GM18498 (cell line): Measurements from ENCODE around the gene SETD1A.

Experiments
- ATAC-seq: cut with Tn5 transposase; IDR thresholded peaks from one replicate; pipeline ENCODE4 v1.9.1; 2021; ENCODE audit warnings: mild to moderate bottlenecking, moderate library complexity; ENCODE audit not compliant: unreplicated experiment

The SETD1A gene

GRCh38 chr16:30957456-30958174 lies at the start of gene SETD1A:
Gene SETD1A, plus strand, starts transcription at chr16:30957754. Its CDS starts 978 bp downstream, at chr16:30958732.
- ATAC-seq: peak; percentile 72

GRCh38 chr16:30910427-30911029 lies 47.0 kb upstream of the SETD1A start:
- no peak for ATAC-seq

- ATAC-seq: no peak
Observed at GRCh38 chr16:30912794-30913412, 44.7 kb upstream of the SETD1A start.

DNA sequence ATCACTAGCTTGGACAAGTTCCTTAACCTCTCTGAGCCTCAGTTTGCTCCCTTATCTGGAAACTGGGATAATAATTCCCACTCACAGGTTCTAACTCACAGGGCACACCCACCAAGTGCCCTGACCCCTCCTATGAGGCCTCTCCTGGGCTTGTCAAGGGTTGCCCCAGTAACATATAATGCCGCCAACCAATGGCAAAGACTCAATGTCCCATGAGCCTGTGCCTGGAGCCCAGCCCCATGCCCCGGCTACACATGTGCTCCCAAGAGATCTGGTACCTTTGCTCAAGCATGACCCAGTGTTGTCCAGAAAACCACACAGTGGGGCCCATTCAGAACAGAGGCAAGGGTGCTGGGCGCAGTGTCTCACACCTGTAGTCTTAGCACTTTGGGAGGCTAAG lies 42.7 kb upstream of the SETD1A start:
- no peak for ATAC-seq

GRCh38 chr16:30918614-30919013 lies 38.9 kb upstream of the SETD1A start:
- no peak for ATAC-seq

DNA sequence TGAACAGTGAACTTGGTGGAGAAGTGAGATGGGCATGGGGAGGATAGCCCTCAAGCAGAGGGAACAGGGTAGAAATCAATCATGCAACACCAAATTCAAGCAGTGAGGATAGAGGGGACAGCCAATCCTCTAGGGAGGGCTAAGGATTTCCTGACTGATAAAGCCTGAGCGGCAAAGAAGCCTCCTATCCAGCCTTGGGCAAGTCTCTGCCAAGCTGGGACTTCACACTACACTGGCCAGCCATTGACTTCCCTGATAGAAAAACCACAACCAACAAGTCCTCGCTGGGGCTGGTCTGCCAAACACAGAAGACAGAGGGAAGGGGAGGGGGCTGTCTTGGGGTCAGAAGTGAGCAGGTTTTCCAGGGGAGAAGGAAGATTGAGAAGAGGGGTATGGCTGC lies 36.7 kb upstream of the SETD1A start:
- no peak for ATAC-seq

- no peak for ATAC-seq
Observed at GRCh38 chr16:30921459-30921747, 36.2 kb upstream of the SETD1A start.

GRCh38 chr16:30921748-30922419 lies 35.7 kb upstream of the SETD1A start:
- ATAC-seq: peak; percentile 3

GRCh38 chr16:30922420-30922959 lies 35.1 kb upstream of the SETD1A start:
- ATAC-seq: peak; percentile 71

DNA sequence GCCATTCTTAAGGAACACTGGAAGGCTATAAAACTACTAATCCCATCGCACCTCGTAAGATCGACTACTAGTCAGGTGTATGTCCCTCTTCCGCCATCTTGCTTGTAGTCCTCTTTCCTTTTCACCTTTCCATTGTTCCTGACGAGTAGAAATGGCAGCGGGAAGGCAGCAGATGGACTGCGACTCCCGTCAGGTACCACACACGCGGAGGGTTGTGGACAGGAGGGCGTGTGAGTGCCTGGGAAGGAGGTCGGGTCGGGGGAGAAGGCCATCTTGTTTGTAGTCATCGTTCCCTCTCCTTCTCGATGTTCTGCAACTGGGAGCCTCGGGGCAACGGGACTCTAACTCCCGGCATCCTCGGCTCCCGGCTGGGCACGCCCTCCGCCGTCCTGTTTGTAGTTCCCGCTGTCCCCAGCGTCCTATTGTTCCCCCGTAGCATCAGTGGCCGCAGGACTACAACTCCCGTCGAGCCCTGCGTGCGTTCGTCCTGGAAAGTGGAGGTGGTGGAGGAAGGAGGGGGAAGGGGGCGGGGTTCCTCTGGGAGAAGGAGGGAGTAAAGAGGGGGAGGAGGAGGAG lies 34.5 kb upstream of the SETD1A start:
- ATAC-seq: peak; percentile 69

DNA sequence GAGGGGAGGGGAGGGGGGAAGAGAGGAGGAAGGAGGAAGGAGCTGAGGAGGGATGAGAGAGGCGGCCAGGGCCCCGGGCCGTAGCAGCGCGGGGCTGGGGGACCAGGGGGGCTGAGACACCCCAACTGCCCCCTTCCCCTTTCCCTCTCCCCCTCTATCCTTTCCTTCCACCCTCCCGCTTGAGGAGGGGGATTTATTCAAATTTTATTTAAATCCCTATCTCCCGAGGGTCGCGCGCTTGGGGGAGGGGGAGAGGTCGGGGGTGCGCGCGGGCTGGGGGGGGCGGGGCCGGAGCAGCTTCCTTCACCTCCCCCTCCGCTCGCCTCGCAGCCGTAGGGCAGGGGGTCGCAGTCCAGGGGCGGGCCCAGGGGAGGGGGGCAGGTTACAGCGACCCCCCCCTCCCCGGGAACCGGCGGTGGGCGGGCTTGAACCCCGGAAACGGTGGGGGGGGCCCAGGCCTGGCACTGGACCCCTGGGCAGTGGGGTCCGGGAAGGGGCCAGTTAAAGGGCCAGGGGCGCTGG lies 33.9 kb upstream of the SETD1A start, which contains the start of gene FBXL19:
FBXL19 (plus strand) TSS at position 19 of the 522 bp plus-strand sequence. CDS start 2,183 bp downstream, outside the sequence.
- ATAC-seq: no peak

GRCh38 chr16:30924076-30924912 lies 33.3 kb upstream of the SETD1A start:
- no peak for ATAC-seq

- ATAC-seq: no peak
Observed at GRCh38 chr16:30924913-30925631, 32.5 kb upstream of the SETD1A start.

DNA sequence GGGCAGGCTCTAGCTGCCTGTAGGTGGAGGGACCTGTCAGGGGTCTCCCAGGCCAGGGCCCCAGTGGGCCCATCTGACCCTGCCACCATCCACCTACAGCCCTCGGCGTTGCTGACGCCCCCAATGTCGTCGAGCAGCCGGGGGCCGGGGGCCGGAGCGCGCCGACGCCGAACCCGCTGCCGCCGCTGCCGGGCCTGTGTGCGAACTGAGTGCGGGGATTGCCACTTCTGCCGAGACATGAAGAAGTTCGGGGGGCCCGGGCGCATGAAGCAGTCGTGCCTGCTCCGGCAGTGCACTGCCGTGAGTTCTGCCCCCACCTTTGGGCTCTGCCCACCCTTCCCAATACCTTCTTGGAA lies 31.9 kb upstream of the SETD1A start:
- no peak for ATAC-seq

- no peak for ATAC-seq
Observed at GRCh38 chr16:30925995-30926811, 31.4 kb upstream of the SETD1A start.

- ATAC-seq: no peak
Observed at GRCh38 chr16:30926937-30927788, 30.4 kb upstream of the SETD1A start.

DNA sequence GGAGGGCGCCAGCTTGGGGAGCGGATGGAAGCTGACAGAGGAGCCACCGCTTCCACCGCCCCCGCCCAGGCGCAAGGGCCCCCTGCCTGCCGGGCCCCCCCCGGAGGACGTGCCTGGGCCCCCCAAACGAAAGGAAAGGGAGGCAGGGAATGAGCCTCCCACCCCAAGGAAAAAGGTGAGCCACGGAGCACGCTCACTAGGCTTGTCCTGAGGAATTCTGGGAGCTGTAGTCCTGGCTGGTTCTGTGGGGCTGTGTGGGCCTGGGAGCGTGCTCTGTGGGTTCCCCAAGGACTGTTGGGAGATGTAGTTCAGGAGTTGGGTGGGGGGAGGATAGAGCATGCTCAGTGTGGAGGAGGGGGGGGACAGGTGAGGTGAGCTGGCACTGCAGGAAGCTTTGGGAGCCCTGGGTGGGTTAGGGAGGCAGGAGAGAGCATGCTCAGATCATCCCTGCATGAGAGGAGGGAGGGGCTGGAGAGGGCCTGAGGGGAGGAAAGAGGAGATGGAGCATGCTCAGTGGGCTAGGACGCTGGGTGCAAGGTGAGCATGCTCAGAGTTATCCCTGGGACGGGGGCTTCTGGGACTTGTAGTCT lies 29.7 kb upstream of the SETD1A start:
- no peak for ATAC-seq
